Measurements from ENCODE around the gene PPHLN1.

PPHLN1 gene

DNA sequence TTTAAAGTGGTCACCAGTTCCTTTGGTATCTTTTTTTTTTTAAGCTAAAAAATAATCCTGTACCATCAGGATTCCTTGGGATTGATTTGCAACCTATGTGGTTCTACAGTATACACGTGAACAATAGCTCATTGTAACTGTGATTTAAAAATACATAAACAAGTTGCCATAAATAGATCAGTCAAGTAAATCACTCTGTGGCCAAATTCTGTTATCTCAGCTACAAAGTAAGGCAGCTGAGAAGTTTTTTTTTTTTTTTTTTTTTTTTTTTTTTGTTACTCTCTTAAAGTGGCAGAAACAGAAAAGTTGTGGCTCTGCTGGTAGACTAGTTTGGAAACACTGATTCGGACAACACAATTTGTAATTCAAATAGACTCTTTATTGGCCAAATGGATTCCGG, 159.0 kb downstream of the PPHLN1 start:
- TF ChIP-seq TOX (CRISPR knock-in tag; IDR thresholded peaks at IDR 0.05; ENCODE audit: borderline replicate concordance) (no peak), TSHZ2 (CRISPR knock-in tag; IDR thresholded peaks at IDR 0.05) (no peak), ZFP3 (CRISPR knock-in tag; IDR thresholded peaks at IDR 0.05) (no peak), CSDC2 (CRISPR knock-in tag; IDR thresholded peaks at IDR 0.05) (no peak), ZNF8 (CRISPR knock-in tag; IDR thresholded peaks at IDR 0.05) (no peak), ISL1 (CRISPR knock-in tag; IDR thresholded peaks at IDR 0.05) (no peak)

DNA sequence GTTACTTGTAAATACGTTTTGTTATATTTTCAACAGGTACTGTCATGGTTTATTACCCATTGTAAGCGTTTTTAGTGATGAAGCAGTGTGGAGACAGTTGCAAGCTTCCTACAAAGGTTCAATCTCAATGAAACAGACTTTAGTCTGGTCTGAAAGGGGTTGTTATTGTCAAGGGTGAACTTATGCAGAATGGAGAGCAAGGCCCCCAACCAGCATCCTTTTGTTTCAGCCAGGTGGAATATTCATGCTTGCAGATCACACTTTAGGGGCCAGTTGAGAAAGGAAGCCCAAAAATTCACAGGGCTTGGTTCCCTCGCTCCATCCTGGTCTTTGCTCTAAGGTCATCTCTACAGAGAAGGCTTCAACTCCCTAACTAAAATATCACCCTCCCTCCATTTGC, 159.9 kb downstream of the PPHLN1 start:
- ATAC-seq = no peak
- TF ChIP-seq ZNF565 (CRISPR knock-in tag; conservative IDR thresholded peaks at IDR 0.05; ENCODE audit: low read depth) = no peak
- no peak for TF ChIP-seq TOX (CRISPR knock-in tag; IDR thresholded peaks at IDR 0.05; ENCODE audit: borderline replicate concordance)
- no peak for TF ChIP-seq ISL1 (CRISPR knock-in tag; IDR thresholded peaks at IDR 0.05)
- TF ChIP-seq ESRRG (CRISPR knock-in tag; IDR thresholded peaks at IDR 0.05) = no peak
- no peak for TF ChIP-seq ZNF70 (CRISPR knock-in tag; IDR thresholded peaks at IDR 0.05)
- no peak for TF ChIP-seq ZFP3 (CRISPR knock-in tag; IDR thresholded peaks at IDR 0.05)
- no peak for TF ChIP-seq ZC3H10 (CRISPR knock-in tag; IDR thresholded peaks at IDR 0.05)
- TF ChIP-seq CSDC2 (CRISPR knock-in tag; IDR thresholded peaks at IDR 0.05) = no peak

More for the DNA sequence above, 159.0 kb downstream of the PPHLN1 start:
- ATAC-seq = no peak

GRCh38 chr12:42486407-42486806, 160.4 kb downstream of the PPHLN1 start:
- no peak for ATAC-seq
- TF ChIP-seq ZNF70 (CRISPR knock-in tag; IDR thresholded peaks at IDR 0.05) = no peak
- no peak for TF ChIP-seq ZFP30 (CRISPR knock-in tag; IDR thresholded peaks at IDR 0.05)
- TF ChIP-seq ARNTL (CRISPR knock-in tag; IDR thresholded peaks at IDR 0.05; ENCODE audit: borderline replicate concordance, low read depth) = no peak
- no peak for TF ChIP-seq ZNF8 (CRISPR knock-in tag; IDR thresholded peaks at IDR 0.05)
- no peak for TF ChIP-seq POU6F1 (CRISPR knock-in tag; IDR thresholded peaks at IDR 0.05; ENCODE audit: borderline replicate concordance, low read depth)
- no peak for TF ChIP-seq TSHZ2 (CRISPR knock-in tag; IDR thresholded peaks at IDR 0.05)
- no peak for TF ChIP-seq RARB (CRISPR knock-in tag; IDR thresholded peaks at IDR 0.05)

GRCh38 chr12:42490261-42490842, 164.4 kb downstream of the PPHLN1 start:
- no peak for ATAC-seq
- TF ChIP-seq ZC3H10 (CRISPR knock-in tag; IDR thresholded peaks at IDR 0.05) = no peak
- TF ChIP-seq, protein P1, sequence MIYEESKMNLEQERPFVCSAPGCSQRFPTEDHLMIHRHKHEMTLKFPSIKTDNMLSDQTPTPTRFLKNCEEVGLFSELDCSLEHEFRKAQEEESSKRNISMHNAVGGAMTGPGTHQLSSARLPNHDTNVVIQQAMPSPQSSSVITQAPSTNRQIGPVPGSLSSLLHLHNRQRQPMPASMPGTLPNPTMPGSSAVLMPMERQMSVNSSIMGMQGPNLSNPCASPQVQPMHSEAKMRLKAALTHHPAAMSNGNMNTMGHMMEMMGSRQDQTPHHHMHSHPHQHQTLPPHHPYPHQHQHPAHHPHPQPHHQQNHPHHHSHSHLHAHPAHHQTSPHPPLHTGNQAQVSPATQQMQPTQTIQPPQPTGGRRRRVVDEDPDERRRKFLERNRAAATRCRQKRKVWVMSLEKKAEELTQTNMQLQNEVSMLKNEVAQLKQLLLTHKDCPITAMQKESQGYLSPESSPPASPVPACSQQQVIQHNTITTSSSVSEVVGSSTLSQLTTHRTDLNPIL (CRISPR knock-in tag; IDR thresholded peaks at IDR 0.05; ENCODE audit: low read depth) = no peak
- no peak for TF ChIP-seq ZNF565 (CRISPR knock-in tag; conservative IDR thresholded peaks at IDR 0.05; ENCODE audit: low read depth)
- TF ChIP-seq ZFP30 (CRISPR knock-in tag; IDR thresholded peaks at IDR 0.05) = no peak
- no peak for TF ChIP-seq RARB (CRISPR knock-in tag; IDR thresholded peaks at IDR 0.05)
- TF ChIP-seq SNAI2 (CRISPR knock-in tag; IDR thresholded peaks at IDR 0.05) = no peak
- no peak for TF ChIP-seq ARNTL (CRISPR knock-in tag; IDR thresholded peaks at IDR 0.05; ENCODE audit: borderline replicate concordance, low read depth)
- TF ChIP-seq ZNF8 (CRISPR knock-in tag; IDR thresholded peaks at IDR 0.05) = no peak
- TF ChIP-seq BACH2 (CRISPR knock-in tag; IDR thresholded peaks at IDR 0.05; ENCODE audit: borderline replicate concordance) = no peak
- TF ChIP-seq OSR1 (CRISPR knock-in tag; IDR thresholded peaks at IDR 0.05) = no peak
- no peak for TF ChIP-seq ZFP3 (CRISPR knock-in tag; IDR thresholded peaks at IDR 0.05)

Measured in SK-N-SH treated with all-trans-retinoic acid at 6 μM for 48 hours (cell line).